HG03457 (cell line): Measurements from ENCODE around the gene PTPRN2.

Source experiments
- ATAC-seq: cut with Tn5 transposase; IDR thresholded peaks from one replicate; pipeline ENCODE4 v1.9.1; 2021; ENCODE audit warnings: moderate number of reproducible peaks; ENCODE audit not compliant: unreplicated experiment

PTPRN2 gene

GRCh38 chr7:158558816-158559215 lies 28.8 kb downstream of the PTPRN2 start:
- ATAC-seq, result no peak

DNA sequence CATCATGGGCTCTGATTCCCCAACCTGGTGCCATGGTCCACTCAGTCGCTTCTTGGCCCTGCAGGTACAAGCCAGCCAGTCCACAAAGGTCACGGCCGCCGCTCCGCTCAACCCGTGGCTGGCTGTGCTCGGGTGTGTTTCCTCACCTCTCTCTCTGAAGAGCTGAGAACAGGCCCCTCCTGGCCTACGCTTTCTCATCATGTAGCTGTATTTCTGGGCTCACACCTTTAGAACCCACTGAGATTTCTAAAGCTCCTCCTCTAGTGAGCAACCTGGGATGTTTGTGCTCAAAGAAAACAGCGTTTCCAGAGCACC lies 30.2 kb downstream of the PTPRN2 start:
- no peak for ATAC-seq

GRCh38 chr7:158556721-158557440 lies 30.7 kb downstream of the PTPRN2 start:
- no peak for ATAC-seq

DNA sequence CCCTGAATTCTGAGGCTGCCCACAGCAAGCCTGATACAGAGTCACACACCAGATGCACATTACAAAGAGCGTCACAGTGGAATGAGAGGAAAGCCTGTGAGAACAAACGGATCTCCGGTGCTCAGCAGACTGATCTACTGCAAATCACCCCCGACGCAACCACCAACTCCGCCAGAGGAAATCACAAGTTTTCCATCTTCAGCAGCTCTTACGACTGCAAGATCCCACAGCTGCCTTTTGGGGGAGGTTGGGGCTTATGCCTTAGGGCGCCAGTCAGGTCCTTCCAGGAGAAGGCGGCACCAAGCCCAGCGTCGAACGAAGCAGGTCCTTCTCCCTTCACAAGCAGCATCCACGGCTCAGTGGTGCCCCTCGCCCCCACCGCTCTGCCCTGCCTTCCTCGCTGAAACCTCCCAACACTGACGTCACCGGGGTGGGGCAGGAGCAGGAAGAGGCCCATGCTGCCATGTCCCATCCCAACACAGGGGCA lies 32.5 kb downstream of the PTPRN2 start:
- no peak for ATAC-seq

DNA sequence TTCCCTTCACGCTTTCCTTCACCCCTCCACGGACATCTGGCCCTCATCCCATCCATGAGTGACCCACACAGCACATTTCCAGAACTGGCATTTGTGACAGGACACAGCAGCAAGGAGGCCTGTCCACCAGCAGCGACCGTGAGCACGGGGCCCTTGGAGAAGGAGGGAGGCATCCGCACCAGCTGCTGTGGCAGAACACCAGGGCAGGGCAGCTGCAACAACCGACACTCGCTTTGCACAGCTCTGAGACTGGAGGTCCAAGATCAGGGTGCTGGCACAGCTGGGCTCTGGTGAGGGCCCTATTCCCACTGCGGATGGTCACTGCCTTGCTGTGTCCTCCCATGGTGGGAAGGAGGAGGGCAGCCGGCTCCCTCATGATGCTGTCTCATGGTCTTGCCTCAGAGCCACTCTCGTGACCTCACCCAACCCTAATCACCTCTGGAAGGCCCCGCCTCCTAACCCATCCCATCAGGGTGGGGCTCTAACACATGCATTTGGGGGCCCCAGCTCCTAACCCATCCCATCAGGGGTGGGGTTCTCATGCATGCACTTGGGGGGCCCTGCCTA lies 36.7 kb downstream of the PTPRN2 start:
- ATAC-seq, result no peak

DNA sequence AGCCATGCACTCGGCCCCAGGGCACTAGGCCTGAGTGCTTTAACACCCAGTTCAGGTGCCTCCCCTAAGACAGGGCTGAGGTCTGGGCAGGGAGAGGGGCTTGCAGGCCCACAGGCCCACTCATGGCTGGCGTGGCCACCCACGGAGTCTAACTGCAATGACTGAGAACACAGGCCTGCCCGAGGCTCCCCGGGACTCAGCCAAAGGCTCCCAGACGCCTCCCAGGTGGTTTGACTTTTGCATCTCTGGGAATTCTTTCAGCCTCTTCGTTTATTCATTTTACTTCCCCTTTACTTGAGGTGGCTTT lies 37.3 kb downstream of the PTPRN2 start:
- ATAC-seq, result no peak

- ATAC-seq, result no peak
Observed at GRCh38 chr7:158549616-158550393, 37.8 kb downstream of the PTPRN2 start.

- no peak for ATAC-seq
Observed at GRCh38 chr7:158549176-158549615, 38.4 kb downstream of the PTPRN2 start.

GRCh38 chr7:158548726-158549125 lies 38.9 kb downstream of the PTPRN2 start:
- ATAC-seq, result no peak

GRCh38 chr7:158547817-158548216 lies 39.8 kb downstream of the PTPRN2 start:
- ATAC-seq, result no peak

- no peak for ATAC-seq
Observed at GRCh38 chr7:158546626-158547025, 41.0 kb downstream of the PTPRN2 start.

DNA sequence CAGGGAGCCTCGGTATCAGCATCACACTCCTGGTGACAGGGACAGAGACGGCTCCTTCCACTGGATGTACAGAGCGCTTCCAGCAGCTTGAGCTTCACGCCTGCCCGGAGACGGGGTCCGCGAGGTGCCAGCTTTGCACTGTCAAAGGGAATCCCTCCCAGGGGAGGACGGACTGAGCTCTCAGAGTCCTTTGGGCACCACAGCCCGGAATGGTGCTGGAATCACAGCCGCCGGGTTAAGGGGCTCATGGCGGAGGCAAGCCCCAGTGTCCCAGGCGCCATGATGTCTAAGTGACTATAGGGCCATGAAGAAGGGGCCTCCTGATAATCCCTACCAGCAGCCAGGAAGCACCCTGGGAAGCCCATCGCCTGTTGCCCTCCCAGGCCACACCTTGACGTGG lies 41.4 kb downstream of the PTPRN2 start:
- ATAC-seq, result no peak

DNA sequence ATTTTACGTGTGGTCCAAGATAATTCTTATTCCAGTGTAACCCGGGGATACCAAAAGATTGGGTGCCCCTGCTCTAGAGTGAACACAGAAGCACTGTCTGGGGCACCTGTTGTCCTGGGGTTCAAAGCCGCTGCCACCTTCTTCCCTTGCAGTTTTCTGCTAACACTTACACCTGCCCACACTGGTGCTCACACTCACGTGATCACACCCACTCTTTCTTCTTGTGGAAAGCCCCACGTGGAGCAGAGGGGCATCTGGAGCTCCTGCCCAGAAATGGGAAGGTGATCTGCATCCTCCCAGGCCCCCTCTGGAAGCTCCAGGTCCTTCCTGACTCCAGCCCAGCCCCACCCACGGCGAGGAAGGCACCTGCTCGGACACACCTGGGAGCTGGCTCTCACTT lies 42.9 kb downstream of the PTPRN2 start:
- ATAC-seq, result no peak

DNA sequence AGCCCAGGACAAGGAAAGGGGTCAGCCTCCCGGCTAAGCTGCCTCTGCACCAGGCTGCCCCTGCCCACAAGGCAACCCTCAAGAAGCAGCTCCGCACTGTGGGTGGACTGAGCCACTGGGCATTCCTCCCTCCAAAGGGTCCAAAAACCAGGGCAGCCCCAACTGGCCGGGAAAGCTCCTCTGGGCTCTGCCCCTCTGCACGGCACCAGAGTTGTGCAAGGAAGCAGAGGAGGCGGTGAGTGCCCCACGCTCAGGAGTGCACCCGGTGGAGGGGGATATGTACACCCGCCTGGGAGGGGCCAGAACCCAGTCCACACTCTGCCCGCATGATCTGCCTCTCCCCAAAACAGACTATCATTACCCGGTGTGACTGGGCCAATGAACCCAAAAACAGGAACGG lies 43.8 kb downstream of the PTPRN2 start:
- ATAC-seq, result no peak

GRCh38 chr7:158542651-158543566 lies 44.7 kb downstream of the PTPRN2 start:
- ATAC-seq, result no peak

DNA sequence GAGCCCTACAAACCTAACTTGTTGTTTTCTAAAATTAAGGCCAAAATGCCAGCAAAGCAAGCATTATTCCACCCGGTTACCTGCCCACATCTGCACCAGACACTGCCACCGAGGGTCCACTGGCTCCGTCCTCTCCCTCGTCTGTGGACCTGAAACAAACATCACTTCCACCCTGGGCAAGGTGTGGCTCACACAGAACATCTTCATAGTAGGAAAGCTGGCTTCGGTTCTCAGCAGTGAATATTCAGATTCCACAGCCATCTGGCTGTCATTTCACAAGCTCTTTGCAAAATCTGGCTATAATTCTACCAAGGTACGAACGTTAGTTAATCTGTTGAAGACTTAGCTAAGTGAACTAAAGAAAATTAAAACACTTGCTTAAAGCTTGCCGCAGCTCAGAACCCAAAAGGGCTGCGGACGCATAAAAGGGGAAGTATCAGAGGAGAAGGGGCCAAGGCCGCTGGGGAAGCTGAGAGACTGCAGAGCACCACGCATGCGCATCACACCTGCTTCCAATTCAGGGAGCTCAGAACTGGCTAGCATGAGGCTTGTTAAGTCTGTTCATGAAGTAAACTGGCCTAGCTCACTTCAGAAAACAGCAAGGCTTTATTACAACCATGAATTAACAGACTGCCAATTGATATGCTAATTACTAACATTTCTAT lies 46.1 kb downstream of the PTPRN2 start:
- no peak for ATAC-seq

DNA sequence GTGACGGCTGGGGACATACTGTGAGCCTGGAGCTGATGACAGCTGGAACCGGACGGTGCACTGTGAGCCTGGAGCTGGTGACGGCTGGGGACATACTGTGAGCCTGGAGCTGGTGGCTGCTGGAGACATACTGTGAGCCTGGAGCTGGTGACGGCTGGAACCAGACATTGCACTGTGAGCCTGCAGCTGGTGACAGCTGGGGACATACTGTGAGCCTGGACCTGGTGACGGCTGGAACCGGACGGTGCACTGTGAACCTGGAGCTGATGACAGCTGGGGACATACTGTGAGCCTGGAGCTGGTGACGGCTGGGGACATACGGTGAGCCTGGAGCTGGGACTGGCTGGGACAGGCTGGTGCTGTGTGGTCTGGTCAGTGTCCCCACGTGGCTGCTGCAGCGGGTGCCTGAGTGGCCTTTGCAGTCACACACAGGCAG lies 47.9 kb downstream of the PTPRN2 start:
- ATAC-seq, result no peak

DNA sequence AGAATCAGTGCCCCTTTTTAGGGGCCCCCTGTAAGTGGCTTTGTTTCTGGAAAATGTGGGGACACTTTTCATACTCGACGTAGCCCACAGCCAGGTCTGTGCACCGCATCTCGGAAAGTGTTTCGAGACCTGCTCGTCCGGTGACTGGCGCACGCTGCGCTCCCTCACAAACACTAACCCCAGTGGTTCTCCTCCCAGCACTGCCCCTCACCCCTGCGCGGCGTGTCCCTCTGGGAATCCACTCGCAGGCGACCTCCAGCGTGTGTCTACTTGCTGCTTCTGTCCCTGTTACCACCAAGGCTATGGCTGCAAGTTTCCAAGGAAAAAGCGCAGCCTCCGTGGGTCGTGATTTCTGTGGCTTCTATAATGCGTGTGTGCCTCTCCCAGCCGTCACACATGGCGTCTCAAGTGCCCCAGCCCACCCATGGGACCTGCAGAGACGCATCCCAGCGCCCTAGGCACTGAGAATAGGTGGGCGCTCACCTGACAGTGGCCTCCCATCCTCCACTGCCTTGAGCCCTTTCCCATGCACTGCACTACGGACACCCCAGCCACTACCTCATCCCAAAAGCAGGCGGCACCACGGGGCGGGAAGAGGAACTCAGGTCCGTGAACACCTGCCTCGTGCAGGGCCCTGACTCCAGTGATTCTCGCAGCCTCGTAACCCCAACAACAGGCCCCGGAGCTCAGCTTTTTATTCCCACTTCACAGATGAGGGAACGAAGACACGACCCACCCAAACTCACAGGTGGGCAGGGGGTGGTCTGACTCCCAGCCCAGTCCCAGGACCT lies 49.3 kb downstream of the PTPRN2 start:
- no peak for ATAC-seq

GRCh38 chr7:158537516-158537882 lies 50.1 kb downstream of the PTPRN2 start:
- no peak for ATAC-seq
